ENCODE data around the gene ARMH4. TPM values are rescaled to one million over a fixed set of nuclear protein-coding genes. Genes with fewer than 3 reads are reported as not detected.

Gene ARMH4
- total RNA-seq, 1 experiment from 2014 or later = 3.0 TPM

DNA sequence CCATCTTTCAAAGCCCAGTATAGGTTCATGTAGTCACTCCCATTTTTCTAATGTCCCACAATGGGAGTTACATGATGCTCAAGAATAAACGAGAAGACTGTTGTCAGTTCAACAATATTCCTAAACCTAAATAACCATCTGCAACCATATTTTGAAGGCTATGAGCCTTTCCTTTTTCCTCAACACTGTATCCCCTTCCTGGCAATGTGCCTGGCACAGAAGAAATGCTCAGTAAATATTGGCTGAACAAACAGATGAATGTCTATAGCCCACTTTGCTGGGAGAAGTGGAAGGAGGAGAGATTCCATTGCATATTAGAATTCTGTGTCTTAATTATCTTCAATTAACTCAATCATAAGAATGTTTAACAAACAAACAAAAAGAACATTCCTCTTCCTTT, 6.1 kb downstream of the ARMH4 start:
- no peak for DNase-seq (ENCODE audit: low read depth)

DNA sequence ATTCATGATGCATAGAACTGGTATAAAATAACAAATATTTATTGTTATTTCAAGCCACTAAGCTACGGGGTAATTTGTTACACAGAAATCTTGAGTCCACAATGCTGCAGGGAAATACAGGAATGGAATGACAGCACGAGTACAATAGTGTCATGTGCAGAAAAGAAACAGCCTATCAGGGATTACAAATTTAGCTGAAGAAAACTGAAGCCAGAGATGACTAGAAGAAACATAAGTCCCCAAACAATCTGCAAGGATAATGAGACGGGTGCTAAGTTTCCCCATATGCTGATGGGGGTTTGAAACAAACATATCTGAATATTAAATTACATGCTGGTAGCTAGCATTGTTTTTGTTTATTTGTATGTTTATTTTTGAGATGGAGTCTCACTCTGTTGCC, 8.9 kb downstream of the ARMH4 start:
- DNase-seq (ENCODE audit: low read depth) = no peak

DNA sequence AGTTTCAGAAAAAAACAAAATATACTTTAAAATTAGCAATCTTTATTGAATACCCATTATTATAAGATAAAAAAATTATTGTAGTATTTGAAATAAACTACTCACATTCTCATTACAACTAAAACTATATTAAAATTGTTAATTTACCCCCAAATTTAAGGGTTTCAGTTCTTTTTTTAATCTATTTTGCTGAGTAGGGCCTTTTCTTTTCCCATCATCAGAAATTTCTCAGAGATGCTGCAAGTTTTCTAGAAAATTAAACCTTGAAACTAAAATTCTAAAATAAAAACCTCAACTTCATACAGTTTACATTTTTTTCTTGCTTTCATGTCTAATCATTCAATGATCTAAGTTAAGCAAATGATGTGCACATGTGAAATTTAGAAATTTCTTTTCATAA, 10.1 kb downstream of the ARMH4 start:
- no peak for DNase-seq (ENCODE audit: low read depth)

DNA sequence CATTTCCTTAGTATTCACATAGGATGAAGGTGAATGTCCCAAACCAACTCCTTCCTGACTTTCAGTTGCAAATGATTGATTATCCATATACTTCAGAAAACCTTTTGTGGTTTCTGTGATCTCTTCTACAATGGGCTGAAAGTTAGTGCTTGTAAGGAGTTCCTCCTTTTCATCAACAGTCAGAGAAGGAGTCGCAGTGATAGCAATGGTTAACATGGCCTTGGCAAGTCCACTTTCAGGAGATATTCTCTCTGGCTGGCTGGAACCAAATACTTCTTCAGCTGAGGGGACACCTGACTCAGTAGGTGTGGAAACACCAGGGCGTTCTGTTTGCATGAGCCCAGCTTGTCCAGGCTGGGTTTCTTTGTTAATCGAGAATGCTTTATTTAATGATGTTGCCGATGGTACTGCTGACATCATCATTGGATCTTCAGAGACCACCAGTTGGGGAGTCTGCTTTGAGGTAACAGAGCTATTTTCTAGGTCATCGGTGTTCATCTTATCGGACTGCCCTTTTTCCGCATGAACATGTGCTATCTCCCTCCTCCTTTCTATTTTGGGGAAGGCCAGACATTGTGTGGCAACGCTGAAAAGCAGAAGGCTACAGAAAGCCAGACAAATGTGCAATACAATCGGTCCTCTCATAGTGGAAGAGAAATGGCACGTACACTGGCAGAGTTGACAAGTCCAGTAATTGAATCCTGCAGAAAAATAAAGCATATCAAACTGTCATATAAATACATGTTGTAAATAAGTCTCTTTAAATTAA, 13.1 kb downstream of the ARMH4 start:
- DNase-seq (ENCODE audit: low read depth) = no peak

DNA sequence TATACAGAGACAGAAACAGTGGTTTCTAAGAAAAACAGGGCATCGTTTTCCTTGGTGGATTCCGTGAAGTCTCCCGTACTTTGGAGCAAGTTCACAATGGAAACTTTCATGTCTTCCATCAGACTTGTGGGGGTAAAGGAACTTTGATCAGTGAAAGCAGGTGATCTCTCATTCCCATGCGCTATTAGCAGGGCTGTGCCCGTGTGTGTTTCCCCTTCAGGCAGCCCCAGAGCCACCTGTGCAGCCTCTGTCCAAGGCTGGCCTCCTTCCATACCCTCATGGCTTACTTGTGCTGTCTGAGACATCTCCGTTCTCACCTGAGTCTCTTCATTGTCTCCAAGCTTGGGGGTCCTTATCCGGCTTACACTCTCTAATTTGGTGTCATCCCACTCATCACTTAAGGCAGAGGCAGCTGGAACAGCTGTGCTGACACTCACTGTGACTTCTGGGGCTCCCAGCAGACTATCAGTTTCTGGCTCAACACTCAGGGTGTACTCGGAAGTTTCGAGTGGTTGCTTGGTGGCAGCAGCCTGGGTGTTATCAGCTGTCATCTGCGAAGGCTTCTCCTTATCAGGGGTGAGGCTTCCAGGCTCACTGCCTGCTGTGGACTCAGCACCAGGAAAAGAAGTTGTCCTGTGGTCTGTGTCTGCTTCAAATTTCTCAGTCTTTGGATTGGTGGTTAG, 13.8 kb downstream of the ARMH4 start:
- DNase-seq (ENCODE audit: low read depth) = no peak

DNA sequence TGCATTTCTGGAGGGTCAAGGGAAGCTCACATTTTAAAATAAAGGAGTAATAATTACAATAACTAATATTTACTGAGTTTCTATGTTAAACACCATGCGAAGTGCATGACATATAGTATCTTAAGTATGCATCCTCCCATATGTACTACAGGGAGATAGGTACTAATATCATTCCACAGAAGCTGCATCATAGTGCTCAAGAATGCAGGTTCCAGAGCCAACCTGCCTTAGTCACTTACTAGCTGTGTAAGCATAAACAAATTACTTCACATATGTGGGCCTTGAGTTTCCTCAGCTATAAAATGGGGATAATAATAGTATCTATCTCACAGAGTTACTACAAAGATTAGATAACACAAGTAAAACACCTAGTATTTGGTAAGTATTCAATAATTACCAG, 18.3 kb downstream of the ARMH4 start:
- peak; percentile 51 for DNase-seq (ENCODE audit: low read depth)

DNA sequence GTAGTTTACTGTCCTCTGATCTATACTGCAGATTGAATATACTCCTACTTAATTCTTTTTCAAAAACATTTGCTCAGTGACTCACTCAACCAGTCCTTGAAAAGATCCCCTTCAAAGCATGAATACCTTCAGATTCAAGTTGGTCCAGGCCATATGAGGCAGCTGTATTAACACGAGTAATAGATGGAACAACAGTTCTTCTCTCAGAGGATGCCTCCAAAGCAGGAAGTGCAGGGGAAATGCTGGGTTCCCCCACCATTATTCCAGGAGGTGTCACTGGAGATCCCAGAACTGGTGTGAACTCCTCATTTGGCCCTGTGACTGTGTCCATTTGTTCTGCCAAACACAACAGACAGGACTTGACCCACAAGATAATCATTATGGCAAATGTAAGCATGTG, 20.6 kb downstream of the ARMH4 start:
- peak; percentile 14 for DNase-seq (ENCODE audit: low read depth)

DNA sequence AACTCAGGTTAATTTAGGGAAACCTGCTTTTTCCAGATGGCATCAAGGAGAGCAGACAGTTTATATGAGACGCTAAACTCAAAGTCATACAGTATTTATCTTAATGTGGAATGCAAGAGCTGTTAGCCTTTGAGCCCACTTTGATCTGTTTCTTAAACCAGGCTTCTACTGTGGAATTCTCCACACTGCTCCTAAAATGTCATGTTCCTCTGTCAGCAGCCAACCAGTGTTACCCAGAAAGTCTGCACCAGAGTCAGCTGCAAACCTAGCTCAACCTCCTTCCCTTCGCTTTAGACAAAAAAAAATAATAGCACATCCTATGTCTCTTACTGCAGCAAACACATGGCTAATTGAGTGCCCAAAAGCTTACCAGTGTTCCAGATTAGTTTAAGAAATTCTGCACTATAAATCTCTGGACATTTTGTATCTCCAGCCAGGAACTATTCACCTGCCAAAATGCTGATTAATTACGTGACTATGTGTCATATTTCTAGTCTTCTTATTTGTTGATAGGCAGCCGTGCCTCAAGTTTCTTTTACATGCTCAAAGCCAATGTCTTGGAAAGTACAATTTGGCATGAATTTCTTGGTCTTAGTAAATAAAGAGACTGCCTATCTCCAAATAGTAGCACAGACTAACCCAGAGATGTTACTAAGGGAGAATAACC, 21.8 kb downstream of the ARMH4 start:
- DNase-seq (ENCODE audit: low read depth) = no peak

DNA sequence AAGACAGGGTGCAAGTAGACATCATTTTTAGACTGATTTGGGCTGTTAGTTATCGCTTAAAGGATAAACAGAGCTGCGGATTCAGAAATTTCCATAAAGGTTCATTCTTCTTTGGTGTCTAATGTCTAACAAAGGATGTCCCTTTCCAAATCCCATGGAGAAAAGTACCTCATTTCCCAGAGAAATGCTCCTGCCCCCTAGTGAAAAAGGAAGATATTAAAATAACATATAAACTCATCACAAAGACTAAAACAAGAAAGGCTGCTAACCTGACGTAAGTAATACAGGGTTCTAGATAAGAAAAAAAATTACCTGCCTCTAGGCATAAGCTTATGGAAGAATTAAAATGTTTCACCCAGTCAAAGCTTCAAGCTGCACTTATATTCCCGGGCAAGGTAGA, 22.8 kb downstream of the ARMH4 start:
- DNase-seq (ENCODE audit: low read depth) = no peak

DNA sequence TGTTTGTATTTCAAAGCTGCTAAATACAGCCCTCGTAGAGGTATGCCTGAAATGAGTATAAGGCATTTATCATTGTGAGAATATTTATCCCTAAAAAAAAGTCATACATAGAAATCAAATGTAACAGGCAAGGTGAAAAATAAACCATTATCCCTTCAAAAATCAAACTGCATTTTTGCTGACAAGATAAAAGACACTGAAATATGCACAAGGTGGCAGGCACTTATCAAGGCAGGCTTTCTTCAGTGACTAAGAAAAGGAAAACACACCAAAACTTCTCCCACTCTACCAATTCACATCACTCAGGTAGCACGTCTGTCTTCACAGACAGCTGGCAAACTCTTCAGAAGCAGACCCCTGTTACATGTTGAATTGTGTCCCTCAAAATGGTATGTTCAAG, 23.6 kb downstream of the ARMH4 start:
- DNase-seq (ENCODE audit: low read depth) = no peak

DNA sequence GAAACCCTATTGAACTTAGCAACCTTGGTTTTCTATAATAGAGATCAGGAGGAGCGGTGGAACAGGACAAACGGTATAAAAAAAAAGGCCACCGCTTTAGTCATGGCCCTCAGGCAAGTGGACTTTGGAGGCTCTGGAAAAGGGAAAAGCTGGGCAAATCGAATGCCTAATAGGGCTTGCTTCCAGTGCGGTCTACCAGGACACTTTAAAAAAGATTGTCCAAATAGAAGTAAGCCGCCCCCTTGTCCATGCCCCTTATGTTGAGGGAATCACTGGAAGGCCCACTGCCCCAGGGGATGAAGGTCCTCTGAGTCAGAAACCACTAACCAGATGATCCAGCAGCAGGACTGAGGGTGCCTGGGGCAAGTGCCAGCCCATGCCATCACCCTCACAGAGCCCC, 29.5 kb downstream of the ARMH4 start:
- peak; percentile 71 for DNase-seq (ENCODE audit: low read depth)

DNA sequence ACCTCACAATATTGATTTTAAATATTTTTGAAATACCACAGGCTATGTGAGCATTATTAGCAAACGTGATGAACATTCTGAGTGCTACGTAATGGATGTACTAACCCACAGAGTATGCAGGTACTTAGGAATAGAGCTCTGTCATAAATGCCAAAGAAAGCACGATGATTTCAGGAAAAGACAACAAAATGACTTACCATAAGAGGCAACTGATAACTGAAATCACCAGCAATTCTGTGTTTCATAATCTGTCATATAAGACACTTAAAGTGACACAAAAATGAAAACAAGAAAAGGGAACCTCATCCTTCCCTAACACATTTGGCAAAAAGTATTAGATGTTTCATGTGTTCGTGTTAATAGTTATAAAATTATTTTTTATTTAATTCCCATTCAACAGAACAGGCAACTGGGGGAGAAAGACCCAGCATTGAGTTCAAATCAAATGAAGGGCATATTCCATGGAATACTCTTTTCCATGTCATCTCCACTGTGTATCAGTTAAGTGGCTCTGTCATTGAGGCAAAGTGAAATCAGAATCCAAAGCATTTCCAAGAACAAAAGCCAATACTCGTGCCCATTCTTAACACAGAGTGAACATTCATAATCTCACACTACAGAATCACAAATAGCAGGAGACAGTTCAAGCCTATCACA, 30.4 kb downstream of the ARMH4 start:
- DNase-seq (ENCODE audit: low read depth) = no peak

DNA sequence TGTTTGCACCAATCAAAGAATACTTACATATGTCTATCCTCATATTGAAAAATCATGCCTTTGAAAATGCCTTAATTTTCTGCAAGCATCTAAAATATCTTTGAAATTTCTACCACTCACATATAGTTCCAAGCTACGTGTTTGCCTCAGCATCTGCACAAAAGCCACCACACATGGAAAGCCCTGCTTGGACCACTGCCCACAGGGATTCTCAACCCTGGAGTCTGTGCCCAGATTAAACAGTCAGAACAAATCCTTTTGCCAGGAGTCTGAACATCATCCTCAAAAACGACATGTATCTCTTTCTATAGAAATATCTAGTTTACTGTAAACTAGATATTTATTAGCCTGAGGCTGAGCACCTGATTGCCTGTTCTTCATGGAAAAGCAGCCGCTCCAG, 32.6 kb downstream of the ARMH4 start:
- no peak for DNase-seq (ENCODE audit: low read depth)

DNA sequence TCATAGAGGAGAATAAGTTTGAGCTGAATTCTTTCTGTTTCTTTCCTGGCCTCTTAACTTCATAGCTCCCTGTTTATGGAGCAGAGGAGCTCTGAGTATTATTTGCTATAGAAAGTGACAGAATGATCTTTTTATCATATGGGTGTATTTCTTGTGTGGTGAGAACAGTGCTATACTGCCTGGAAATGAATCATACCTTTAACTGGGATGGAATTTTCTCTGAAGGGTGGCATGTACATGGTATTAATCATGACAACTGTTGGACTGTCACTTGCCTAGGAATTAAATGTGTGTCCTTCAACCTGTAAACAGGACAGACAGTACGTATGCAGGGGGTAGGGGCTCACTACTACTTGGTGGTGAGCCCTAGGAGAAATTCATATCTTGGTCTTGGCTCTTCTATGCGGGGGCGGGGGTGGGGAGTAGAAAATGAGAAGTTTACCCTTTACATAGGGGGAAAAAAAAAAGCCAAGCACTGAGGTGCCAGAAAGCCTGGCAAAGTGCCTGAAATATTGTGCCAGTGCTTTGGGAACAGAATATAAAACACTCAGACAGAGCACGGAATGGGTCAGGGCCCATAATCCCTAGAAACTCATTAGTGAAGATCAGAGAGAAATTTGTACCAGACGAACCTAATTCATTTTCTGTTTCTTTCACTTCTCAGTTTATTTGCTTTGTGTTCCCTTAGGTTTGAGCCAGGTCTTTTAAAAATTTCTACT, 33.8 kb downstream of the ARMH4 start:
- DNase-seq (ENCODE audit: low read depth) = peak; percentile 26

DNA sequence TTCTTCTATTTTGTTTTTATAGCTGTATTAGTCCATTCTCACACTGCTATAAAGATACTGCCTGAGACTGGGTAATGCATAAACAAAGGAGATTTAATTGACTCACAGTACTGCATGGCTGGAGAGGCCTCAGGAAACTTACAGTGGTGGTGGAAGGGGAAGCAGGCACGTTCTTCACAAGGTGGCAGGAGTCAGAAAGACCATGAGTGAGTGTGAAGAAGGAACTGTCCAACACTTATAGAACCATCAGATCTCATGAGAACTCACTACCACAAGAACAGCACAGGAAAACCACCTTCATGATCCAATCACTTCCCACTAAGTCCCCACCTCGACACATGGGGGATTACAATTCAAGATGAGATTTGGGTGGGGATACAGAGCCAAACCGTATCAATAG, 42.3 kb downstream of the ARMH4 start:
- DNase-seq (ENCODE audit: low read depth) = no peak

DNA sequence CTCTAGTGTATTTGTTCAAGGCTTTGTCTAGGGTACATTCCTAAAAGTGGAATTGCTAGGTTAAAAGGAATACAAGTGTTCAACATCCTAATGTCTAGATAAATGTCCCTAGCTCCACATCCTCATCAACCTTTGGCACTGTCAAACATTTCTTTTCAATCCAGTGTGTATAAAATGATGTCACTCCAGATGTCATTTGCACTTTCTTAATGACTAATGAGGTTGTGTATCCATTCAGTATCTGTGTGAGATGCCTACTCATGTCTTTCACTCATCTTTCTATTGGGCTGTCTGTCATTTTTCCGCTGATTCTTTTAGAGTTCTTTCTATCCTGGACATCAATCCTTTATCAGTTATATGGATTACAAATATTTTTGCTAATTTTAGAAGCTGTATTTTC, 43.3 kb downstream of the ARMH4 start:
- DNase-seq (ENCODE audit: low read depth) = no peak

DNA sequence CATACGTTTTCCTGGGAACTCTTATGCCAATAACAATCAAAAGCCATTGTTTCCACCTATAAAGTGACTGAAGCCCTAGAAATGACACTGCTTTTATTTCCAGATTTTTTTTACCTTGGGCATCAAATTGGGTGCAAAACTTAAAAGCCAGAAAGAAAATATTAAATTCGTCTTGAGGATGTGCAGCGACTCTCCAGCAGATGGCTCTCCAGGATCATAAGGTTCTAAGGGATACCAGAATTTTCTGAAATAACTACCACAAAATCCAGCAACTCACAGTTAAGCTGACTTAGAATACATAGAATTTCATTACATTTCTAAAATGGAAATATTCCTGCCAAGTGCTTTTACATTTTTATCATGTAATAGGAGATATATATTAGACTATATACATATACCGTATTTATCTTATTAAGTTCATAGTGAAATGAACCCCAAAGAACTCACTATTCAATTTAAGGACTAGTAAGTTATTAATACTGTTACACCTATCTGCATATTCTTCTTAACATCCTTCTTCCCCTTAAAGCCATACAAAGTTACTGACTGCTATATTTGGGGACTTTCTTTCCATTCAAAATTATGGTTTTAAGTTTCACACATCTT, 44.0 kb downstream of the ARMH4 start:
- peak; percentile 59 for DNase-seq (ENCODE audit: low read depth)

DNA sequence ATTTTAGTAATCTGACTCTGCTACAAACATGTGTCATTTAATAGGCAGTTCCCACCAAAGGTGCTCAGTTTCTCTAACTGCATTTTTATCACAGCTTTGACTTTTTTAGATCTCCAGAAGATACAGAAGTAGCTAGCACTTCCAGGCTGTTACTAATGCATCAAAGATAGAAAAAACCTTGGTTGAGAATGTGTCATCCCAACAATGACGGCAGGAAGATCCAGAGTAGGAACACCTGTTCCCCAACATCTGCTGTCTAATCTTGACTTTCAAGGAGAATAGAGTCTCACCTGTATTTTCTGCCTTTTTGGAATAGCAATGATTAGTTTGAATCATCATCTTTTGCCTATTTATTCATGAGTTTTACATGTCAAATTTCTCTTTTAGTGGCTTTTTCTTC, 45.0 kb downstream of the ARMH4 start:
- DNase-seq (ENCODE audit: low read depth) = no peak

DNA sequence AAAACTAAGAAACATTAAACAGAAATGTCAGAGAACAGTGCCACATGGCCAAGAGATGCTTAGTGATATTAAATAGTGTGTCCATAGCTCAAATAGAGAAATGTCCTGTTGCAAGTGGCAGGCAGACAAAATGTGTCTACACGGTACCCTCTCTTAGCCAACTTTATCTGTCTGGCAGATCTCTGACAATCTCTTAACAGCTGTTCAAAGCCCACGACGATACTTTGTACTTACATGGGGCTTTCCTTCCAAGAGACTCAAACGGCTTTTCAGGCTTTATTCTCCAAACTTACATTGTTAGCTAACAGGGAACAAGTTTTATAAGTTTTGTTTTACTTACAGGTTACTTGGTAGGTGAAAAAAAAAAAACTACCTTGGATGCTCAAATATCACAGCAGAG, 45.6 kb downstream of the ARMH4 start:
- no peak for DNase-seq (ENCODE audit: low read depth)

DNA sequence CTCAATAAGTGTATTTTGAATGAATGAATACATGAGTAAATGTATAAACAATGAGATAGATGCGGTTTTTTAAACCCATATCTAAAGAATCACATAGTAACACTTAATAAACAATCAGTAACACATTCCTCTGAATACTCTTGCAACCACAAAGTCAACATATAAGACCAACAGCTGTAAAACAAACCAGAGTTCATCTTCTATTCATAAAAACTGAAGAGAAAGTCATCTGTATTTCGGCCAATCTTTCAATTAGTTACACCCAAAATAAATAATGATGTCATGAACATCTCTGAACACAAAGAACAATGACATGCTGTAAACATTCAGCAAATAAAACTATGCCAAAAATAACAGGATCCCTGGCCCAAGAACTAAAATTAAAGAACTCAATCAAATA, 47.2 kb downstream of the ARMH4 start:
- DNase-seq (ENCODE audit: low read depth) = peak; percentile 76

DNA sequence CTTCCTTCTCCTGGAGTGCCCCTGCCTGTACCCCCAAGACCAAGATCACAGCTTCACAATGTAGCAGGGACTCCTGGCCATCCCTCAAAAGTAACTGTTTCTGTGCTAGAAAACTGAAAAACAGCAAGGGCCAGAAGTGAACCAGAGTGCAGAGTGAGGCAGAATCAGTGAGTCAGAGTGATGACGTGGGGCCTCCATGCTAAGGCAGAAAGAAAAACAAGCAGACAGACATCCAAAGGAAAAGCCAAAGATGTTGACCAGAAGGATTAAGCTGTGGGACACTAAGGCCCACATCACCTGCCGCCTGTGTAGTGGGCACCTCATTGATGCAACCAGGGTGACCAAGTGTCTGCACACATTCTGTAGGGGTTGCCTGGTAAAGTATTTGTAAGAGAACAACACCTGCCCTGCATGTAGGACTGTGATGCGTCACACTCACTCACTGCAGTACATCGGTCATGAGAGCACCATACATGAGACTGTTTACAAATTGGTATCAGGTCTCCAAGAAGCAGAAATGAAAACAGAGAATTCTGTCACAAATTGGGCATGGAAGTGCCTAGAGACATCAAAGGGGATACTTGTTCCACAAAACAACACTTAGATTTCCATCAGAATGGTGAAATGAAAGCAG, 51.2 kb downstream of the ARMH4 start:
- peak; percentile 48 for DNase-seq (ENCODE audit: low read depth)
